Measurements from ENCODE around the gene HOXD11.

Gene HOXD11

GRCh38 chr2:176130147-176130956 lies 23.3 kb downstream of the HOXD11 start:
- no peak for TF ChIP-seq CTCF (IDR thresholded peaks at IDR 0.05)

- no peak for TF ChIP-seq CTCF (IDR thresholded peaks at IDR 0.05)
These were observed 24.1 kb downstream of the HOXD11 start for GRCh38 chr2:176130957-176131847.

GRCh38 chr2:176131848-176132158 lies 24.7 kb downstream of the HOXD11 start:
- TF ChIP-seq CTCF (IDR thresholded peaks at IDR 0.05), result no peak

- no peak for TF ChIP-seq CTCF (IDR thresholded peaks at IDR 0.05)
These were observed 25.4 kb downstream of the HOXD11 start for GRCh38 chr2:176132205-176133171.

GRCh38 chr2:176133389-176133788 lies 26.3 kb downstream of the HOXD11 start:
- no peak for TF ChIP-seq CTCF (IDR thresholded peaks at IDR 0.05)

GRCh38 chr2:176134035-176134434 lies 27.0 kb downstream of the HOXD11 start:
- TF ChIP-seq CTCF (IDR thresholded peaks at IDR 0.05), result no peak

GRCh38 chr2:176135035-176135440 lies 28.0 kb downstream of the HOXD11 start:
- no peak for TF ChIP-seq CTCF (IDR thresholded peaks at IDR 0.05)

All from LNCAP (cell line).